COLO829 (cell line): ENCODE results near the gene IL17REL.
A peak's percentile ranks its signal among the peaks of the same experiment; 100 is the strongest.

Experiments
- DNase-seq: peaks from one replicate; pipeline ENCODE4 v3.0.0; 2012; ENCODE audit warnings: low spot score

IL17REL gene

DNA sequence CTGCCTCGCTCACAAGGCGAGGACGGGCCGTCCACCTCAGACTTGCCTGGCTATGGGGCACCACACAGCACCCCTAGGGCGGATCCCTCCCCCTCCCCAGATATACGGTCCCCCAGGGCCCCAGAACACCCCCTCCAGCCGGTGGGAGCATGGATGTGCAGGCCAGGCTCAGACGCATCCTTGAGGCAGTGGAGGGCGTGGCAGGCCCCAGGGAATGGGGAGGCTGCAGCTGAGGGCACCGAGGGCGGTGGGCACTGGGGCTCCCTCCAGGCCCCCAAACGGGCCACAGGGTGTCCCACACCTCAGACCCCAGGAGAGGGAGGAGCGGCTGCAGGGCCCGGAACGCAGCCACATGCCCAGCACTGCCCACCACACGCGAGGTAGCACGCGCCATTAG, 33.5 kb upstream of the IL17REL start:
- no peak for DNase-seq

DNA sequence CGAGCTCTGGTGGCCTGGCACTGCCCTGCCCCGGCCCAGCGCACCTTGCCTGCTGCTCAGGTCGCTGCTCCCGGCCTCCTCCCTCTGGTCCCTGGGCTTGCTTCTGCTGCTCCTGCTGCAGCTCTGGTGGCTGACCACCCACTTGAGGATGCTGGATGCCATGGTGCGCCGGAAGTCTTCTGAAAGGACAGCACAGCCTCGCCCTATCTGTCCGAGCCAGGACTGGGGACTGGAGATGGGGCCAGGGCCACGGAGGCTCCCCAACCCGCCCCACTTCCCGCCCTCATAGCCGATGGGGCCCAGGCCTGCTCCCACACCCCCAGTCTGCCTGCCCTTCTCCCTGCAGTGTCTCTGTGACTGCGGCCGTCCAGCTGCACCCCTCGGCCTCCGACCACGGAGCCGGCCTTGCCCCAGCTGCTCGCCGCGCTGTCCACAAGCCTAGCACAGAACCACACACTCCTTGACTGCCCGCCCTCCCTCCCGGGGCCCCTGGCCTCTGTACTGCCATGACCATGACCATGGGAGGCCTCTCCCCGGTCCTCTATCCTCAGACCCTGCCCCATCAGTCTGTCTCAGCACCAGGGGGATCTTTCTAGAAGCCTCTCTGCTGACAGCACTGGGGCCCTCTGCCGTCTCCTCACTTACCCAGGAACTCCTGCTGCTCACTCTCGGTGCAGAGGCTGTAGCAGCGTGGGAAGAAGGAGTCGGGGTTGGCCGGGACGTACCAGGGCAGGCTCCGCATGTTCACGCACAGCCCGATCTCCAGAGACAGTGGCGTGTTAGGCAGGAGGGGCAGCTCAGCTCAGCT, 32.9 kb upstream of the IL17REL start:
- DNase-seq: no peak

DNA sequence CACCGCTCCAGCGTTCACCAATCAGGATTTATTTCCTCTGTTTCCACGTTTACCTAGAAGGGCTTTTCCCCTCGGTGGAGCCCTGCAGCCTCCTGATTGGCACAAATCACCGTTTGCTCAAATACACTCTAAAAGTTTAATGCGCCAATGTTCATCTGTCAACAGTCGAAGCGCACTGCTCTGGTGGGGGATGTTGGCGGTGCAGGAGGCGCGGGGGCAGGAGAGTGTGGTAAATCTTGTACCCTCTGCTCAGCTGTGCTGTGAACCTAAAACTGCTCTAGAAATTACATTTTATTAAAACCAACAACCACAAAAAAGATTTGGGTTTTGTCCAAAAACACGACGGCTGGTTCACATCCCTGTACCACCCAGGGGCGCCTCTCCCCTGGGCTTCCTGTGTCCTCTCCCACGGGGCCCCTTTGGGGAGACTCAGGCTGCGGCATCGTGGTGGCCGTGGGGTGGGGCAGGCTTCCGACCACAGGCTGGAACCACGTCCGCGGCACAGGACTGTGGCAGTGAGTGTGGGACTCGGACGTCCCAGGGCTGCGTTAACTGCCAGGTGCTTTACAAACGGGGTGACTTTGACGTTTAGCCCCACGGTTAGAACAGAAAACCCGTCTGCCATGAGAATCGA, 32.0 kb upstream of the IL17REL start:
- DNase-seq: no peak

DNA sequence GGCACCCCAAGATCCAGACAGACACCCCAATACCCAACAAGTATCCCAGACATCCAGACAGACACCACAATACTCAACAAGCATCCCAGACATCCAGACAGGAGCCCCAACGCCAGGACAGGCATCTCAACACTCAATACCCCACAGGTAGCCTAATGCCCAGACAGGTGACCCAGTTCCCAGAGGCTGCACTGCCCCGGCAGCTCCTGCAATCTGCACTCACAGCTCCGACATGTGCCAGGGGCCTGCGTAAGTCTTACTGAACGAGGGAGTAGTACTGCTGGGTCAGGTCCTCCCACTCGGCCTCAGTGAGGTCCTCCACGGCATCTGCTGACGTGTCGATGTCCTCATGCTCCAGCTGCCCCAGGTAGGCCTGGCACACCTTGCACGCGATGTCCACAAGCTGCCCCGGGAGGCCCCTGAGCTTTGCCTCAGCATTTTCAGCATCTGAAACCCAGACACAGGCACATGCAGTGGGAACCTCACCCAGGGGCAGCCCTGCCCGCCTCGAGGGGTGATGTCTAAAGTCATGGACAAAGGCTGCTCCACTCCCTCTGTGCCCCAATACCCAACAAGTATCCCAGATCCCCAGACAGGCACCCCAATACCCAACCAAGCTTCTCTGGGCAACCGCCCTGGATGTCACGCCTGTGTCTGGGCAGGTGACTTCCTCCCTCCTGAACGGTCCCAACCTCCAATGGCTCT, 28.9 kb upstream of the IL17REL start:
- no peak for DNase-seq

DNA sequence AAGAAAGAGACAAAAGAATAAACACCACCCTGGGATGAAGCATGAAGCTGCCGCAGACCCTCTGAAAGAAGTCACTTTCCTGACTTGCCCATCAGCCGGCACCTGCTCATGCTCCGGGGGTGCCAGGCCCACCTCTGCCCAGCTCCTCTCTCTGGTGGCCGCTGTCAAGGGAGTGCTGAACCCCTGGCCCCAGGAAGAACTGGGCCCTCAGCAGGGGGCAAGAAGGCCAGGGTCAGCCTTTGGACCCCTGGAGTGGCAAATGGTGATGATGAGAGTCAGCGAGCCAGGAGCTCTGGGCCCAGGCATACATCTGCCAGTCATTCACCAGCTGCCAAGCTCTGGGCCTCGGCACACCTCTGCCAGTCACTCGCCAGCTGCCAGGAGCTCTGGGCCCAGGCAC, 28.2 kb upstream of the IL17REL start:
- no peak for DNase-seq

DNA sequence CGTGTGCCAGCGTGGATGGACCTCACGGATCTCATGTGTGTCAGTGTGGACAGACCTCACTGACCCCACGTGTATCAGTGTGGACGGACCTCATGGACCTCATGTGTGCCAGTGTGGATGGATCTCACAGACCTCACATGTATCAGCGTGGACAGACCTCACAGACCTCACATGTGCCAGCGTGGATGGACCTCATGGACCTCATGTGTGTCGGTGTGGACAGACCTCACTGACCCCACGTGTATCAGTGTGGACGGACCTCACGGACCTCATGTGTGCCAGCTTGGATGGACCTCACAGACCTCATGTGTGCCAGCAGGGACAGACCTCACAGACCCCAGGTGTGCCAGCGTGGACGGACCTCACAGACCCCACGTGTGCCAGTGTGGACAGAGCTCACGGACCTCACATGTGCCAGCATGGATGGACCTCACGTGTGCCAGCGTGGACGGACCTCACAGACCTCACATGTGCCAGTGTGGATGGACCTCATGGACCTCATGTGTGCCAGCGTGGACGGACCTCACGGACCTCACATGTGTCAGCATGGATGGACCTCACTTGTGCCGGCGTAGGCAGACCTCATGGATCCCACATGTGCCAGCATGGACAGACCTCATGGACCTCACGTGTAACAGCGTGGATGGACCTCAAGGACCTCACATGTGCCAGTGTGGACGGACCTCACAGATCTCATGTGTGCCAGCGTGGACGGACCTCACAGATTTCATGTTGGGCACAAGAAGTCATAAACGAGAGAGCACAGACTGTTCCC, 27.3 kb upstream of the IL17REL start:
- DNase-seq: no peak

DNA sequence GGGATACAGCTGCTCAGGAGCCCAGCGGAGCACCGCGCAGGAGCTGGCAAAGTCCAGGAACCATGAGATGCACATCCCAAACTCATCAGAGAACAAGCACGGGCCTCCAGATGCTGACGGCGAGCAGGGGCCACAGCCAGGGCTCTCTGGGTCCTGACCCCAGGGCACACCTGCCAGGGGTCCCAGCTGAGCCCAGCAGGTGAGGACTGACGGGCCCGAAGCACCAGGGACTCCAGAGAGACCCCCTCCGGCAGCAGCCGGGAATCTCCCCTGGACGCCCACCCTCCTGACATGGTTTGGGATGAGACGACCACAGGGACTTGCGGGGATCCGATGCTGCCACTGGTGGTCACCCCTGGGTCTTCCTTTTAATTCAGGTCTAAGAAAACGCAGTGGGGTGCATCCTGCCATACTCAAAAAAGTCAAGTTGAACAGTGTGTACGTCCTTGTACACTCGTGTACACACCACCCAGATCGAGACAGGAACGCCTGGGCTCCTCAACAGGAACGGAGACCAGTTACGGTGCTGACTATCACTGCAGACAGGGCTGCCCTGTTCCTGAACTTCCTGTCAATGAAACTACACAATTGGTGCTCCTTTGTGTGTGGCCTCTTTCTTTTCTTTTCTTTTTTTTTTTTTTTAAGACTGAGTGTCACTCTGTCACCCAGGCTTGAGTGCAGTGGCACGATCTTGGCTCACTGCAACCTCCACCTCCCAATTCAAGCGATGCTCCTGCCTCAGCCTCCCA, 23.6 kb upstream of the IL17REL start:
- DNase-seq: no peak

DNA sequence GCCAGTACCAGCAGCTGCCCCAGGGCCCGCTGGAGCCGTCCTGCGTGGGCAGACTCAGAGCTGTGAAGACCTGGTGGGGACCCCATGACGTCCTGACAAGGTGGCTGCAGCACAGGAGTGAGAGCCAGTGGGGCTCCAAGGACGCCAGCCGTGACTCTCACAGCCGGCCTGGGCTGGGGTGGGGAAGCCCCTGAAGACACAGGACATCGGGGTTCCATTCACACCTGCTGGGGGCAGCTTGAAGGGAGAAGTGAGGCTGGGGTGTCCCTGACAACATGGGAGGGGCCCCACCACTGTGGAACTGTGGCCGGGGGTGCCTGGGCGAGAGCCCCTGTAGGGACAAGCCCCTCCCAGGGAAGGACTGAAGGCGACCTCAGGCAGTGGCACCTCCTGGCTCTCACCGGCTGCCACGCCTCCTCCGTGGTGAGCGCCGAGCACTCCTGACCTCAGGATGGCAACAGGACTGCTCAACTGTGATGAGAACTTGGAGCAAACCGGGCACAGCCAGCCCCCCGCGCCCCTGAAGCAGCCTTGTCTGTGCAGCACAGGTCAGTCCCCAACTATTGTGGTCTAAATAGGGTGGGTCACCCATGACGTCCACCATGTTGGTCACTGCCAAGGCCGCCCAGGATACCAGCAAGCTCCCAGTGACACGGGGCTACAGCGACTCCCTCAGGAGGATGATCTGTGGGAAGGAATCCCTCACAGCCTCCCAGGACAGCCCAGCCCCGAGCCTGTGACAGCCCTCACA, 22.7 kb upstream of the IL17REL start:
- no peak for DNase-seq

DNA sequence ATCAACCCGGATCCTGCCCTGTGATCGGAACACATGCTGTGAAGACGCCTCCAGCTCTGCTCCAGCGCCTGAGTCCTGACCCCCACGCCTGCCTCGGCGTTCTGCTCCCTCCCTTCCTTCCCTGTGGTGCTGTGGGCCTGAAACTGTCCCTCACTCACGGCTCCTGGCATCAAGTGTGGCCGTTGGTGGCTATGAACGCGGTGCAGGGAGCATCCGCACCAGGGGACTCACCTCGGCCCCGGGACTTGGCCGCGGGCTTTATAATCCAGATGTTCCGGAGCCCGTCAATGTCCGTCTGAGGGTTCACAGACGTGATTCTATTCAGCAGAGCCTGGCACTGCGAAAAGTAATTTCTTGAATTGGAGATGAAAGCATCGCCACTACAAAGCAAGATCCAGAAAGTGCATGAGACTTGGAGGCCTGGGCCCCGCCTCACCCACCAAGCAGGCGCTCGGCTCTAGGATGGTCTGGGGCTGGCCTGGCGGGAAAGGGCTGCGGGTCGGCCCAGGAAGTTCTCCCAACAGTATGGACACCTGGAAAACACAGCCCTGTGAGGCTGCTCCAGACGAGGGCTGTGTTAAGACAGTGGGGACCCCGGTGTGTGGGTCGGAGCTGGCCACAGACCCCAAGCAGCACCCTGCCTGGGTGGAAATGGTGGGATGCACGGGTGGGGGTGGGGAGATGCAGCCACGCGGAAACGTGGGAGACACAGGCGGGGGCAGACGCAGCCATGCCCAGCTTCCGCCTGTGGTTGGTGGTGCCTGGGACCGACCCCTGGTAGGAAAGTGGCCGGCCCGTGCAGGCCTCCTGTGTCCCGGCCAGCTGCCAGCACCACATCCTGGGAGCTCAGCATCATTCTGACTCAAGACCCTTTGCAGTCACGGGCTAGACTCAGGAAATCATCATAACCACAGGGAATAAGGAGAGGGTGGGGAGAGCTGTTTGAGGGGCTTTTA, 21.8 kb upstream of the IL17REL start:
- no peak for DNase-seq

DNA sequence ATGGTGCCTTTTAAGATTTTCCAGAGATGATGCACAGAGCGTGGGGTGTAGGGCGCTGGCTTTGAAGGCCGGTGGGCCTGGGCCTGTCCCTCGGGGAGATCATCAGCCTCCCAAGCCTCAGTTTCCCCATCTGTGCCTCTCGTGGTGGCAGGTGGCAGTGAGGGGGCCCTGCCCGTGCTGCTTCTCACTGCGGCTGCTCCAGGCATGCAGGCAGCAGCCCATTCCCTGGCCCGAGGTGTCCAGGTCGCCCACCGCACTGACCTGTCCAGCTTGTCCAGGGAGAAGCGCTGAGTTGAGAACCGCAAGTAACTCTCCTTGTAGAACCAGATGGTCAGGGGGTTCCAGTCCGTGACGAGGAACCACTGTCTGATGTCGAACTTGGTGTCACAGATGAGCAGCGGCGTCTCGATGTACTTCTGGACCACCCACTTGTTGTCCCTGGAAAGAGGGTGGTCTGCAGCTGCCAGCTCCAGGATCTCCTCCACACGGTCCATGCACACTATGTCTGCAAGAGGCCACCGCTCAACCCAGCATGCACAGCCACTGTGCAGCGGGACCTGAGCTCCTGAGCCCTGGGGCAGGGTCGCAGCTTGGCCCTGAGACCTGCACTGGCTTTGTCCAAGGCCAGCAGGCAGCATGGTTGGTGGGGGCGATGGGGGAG, 20.5 kb upstream of the IL17REL start:
- DNase-seq: no peak

DNA sequence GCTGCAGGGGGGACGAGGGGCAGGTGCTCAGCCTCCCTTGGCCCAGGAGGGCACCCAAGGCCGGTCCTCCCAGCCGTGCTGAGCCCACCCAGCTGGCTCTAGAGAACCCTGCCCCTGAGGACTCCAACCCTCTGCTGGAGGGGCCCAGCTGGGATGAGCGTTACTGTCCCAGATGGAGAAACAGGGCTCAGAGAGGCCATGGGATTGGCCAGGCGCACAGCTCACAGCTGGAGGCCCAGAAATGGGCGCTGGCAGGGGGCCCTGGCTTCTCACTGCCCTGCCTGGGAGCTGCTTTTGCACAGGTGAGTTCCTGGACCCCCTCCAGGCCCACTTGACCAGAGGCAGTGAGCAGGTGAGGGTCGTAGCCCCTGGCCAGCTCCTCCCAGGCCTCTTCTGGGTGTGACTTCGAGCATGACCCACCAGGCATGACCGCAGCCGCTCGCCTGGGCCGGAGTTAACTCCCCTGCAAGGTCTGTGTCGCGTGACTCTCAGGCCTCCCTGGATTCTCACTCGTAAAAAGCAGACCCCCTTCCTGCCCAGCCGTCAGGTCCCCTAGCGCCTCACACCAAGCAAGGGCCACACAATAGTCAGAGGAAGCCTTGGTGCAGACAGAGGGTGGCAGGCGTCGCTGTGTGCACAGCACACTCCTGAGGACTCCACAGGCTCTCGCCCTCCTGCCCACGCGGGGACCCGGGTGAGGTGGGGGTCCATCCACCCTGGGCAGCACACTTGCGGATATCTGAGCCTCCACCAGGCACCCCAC, 19.7 kb upstream of the IL17REL start:
- DNase-seq: no peak

DNA sequence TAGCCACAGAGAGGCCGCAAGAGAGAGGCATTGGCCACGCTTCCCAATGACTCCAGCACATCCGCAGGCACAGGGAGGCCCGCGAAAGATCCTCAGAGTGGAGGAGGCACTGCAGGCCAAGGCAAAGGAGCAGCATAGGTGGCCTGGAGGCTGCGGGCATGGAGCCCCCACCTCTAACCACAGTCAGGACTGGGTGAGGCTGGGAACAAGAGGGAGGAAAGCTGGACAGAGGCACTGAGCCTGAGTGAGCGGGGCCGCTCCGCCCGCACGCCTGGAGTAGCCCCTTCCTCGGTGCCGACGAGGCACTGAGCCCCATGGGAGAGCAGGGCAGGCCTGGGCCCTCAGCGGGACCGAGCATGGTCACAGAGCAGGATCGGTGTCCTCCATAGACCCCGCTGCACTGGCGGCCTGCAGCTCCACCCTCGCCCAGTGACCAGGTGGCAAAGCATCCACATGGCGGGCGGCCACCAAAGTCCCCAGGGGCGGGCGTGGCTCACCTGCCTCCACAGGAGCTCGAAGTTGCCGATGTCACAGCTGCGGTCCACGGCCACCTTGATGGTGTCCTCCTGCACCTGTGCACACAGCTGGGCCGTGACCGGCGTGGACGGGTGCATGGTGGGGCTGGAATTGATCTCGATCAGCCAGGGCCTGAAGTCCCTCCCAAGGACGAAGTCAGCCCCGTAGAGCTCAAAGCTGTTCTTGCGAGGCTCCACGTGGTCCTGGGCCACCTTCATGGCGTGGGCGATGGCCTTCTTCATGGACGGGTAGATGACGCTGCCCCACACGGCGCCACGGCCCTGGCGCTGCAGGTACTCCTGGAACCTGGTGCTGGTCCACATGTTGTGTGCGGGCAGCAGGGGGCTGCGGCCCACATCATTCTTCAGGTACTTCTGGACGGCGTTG, 18.9 kb upstream of the IL17REL start:
- no peak for DNase-seq

DNA sequence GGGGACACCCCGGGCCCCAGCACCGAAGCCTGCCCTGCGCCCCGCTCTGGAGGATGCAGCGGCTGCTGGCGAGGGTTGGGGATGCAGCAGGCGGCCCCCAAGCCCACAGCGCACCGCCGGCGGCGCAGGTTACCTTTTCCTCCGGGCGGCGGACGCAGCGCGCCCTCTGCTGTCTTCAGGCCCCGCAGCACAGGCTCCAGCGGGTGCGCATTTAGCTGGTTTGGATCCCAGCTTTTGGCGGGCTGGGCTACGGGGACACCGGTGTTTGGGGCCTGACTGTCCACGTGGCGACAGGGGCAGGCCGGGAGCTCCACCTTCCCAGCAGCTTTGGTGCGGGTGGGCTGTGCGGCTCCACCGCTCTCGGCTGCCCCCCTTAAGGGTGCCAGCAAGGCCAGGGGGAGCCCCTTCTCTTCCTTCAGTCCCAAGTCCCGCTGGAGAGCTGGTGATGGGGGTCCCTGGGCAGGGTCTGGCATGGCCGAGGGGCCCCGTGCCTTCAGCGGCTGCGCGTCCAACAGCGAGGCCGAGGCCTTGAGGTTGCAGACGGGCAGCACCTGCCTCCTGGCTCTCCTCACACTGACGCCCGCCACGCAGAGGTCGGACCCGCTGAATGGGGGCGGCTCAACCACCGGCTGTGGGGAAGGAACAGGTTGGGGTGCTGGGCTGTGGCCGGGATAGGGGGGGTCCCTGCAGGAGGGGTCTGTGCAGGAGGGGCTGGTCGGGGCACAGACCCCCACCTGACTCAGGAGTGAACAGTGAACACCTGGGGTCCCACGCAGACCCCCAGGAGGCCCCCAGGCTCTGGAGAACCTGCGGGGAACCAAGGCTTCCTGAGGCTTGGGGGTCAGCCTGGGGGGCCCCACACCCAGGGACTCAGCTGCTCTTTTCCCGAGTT, 18.0 kb upstream of the IL17REL start:
- DNase-seq: peak; percentile 82

DNA sequence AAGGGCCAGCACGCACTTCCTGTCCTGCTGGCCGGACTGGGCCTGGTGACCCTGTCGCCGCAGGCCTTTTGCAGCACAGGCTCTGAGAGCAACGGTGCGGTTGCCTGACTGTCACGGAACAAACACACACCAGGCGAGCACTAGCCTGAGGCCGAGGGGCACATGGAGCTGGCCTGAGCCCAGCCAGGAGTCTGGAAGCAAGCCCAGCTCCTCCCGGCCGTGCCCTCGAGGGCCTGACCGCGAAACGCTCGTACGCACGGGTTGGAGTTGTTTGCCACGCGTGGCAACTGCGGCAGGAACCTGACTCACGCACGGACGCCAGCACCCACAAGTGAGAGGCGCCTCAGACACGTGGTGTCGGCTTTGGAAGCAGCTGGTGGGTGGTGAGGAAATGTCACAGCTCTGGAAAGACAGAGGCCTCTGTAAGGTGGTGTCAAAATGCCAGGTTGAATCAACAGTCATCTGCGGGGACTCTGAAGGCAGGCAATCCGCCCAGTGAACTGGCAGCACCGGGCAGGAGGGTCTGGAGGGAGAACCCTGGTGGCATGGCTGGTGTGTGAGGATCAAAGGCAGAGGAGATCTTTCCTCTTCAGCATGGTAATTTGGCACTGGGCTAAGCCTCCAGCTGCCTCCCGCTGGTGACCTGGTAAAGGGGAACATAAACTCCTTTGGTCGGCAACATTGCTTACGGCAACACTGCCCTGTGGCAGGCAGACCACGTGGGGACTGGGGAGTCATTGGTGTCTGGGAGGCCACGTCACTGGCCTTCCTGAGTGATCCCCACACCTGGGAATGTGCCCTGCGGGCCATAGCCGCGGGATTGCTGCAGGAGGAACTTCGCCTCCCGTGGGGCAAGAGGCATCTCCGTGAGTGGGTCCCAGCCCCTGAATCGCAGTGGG, 15.3 kb upstream of the IL17REL start:
- peak; percentile 71 for DNase-seq

DNA sequence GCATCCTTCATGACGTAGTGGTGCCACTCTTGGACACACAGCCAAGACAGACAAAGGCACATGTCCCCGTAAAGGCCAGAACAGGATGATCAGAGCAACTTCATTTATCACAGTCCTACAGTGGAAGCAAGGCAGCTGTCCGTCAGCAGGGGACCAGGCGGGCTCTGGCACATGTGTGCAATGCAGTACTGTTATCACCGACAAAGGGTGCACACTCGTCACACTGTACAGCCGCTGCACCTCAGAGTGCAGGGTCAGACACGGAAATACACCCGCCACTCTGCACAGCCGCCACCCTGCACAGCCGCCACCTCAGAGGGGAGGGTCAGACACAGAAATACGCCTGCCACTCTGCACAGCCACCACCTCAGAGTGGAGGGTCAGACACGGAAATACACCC, 13.4 kb upstream of the IL17REL start:
- no peak for DNase-seq
